Measurements from ENCODE around the gene OPCML.
A peak's percentile ranks its signal among the peaks of the same experiment; 100 is the strongest.

Gene OPCML

DNA sequence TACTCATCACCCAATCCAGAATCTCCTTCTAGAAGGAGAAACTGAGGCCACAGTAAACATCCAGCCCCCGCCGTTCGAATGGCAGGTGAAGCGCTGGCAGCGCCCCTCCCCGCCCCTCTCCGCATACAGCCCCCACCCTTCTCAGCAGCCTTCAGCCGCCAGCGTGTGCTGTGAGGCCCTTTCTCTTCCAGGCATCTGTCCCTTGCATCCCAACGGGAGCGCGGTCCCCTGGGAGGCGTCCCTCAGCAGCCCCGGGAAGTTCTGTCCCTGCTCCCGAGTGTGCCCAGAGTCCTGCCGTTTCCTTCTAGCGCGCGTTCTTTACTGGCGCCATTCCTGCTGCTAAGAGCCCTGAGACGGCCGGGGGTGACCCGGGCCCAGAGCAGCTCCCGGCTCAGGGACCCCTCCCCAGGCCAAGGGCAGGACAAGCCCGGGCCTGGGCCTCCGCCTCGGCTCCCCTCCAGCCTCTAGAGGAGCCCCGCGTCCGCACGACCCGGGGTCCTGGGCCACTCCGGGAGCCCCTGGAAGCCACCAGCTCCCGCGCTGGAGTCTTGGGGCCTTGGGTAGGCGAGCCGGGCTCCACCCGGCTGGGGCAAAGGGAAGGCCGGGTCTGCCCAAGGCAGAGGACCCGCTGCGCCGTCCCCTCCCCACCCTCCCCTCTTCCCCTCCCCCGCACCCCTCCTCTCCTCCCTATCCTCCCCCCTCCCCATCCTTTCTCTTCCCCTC lies 450.4 kb downstream of the OPCML start:
- TF ChIP-seq, protein P1, sequence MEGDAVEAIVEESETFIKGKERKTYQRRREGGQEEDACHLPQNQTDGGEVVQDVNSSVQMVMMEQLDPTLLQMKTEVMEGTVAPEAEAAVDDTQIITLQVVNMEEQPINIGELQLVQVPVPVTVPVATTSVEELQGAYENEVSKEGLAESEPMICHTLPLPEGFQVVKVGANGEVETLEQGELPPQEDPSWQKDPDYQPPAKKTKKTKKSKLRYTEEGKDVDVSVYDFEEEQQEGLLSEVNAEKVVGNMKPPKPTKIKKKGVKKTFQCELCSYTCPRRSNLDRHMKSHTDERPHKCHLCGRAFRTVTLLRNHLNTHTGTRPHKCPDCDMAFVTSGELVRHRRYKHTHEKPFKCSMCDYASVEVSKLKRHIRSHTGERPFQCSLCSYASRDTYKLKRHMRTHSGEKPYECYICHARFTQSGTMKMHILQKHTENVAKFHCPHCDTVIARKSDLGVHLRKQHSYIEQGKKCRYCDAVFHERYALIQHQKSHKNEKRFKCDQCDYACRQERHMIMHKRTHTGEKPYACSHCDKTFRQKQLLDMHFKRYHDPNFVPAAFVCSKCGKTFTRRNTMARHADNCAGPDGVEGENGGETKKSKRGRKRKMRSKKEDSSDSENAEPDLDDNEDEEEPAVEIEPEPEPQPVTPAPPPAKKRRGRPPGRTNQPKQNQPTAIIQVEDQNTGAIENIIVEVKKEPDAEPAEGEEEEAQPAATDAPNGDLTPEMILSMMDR (conservative IDR thresholded peaks at IDR 0.05; ENCODE audit: low read length) = no peak
- H3K4me3 ChIP-seq (ENCODE audit: low read length) = no peak overlapping the region
- DNase-seq (ENCODE audit: low read depth) = no peak

DNA sequence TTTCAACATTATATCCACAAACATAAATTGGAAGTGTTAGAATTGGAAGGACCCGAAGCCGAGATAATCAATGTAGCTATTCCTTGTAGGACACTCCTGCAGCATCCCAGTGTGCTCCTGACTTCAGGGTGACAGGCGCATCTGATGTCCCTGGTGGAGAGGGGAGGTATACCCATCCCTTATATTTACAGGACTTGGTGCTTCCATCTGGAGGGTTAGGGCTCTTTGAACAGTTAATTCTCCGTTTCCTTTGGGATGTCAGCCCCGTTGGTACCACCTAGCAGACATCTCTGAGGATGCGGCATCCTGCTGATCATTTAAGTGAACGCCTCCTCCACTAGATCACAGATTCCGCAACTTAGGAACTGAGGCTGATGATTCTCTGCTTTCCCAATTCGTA lies 451.3 kb downstream of the OPCML start:
- H3K4me3 ChIP-seq (ENCODE audit: low read length) = no peak overlapping the region
- DNase-seq (ENCODE audit: low read depth) = no peak
- TF ChIP-seq, protein P1 (conservative IDR thresholded peaks at IDR 0.05; ENCODE audit: low read length) = no peak

DNA sequence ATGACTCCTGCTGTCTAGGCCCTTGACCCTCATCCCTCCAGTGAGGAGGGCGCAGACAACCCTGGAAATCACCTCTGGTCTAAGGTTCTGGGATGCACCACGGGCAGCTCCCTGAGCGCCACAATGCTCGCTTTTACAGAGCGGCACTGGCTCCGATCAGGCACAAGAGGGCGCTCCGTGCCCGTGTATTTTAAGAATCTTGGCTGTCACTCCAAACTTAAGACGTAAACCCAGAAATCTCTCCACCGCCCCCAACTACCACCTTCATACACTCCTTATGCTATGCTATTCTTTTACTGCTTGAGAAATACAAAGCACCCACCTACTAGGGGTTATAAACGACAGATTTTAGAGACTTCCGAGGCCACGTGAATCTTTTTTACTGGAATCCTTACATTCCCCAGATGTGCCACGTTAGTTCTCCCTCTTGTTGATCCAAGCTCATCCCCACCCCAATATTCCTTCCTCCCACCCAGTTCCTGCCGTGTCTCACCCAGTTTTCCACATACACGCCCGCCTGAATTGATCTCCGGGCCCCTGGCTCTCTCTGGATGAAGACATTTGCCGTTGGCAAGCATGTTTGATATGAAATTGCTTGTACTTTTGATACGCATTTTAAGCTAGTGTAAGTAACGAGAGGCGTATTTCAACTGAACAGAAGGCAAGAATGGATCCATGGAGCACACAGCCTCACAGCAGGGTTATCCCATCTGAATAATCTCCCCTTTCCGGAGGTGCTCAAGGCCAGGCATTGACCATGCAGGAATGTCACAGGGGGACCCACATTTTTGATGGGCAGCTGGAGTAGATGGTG lies 453.5 kb downstream of the OPCML start:
- DNase-seq (ENCODE audit: low read depth) = peak; percentile 42
- peak overlapping the region; percentile 12; the same call in 1 of the 2 replicates for H3K4me3 ChIP-seq (ENCODE audit: low read length)
- TF ChIP-seq, protein P1 (conservative IDR thresholded peaks at IDR 0.05; ENCODE audit: low read length) = peak; percentile 82

DNA sequence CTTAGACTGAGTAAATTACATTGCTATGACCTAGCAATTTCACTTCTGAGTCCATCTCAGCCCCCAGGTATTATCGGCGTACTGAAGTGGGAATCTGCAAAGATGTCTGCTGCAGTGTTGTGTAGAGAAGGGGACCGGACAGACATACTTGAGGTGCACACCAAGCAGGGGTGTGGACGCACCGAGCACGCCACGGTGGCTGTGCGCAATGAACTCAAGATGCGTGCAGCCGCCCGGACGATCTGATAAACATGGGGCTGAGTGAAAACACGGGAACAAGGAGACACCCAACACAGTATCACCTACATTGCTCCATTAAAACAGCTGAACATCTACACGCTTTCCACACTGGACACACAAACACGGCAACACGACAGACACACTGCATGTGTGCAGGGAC lies 454.3 kb downstream of the OPCML start:
- no peak for DNase-seq (ENCODE audit: low read depth)
- H3K4me3 ChIP-seq (ENCODE audit: low read length) = no peak overlapping the region
- TF ChIP-seq, protein P1 (conservative IDR thresholded peaks at IDR 0.05; ENCODE audit: low read length) = no peak

DNA sequence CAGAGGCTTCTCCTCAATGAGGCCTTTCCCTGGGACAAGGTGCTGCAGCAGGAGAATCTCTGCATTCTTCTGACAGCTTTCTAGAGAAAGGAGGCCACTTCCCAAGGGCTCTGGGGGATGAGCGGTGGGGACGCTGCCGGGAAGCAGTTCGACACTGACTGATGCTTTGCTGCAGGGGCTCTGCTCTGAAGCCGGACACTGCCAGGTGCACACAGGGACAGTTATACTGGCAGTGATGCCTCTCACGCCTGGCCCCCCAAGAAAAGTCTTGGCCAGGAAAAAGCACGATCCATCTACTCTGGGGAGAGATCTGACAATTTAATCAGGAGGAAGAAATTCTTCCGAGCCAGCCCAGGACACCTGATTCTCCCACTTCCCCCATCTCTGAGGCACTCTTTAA lies 456.9 kb downstream of the OPCML start:
- TF ChIP-seq, protein P1 (conservative IDR thresholded peaks at IDR 0.05; ENCODE audit: low read length) = no peak
- H3K4me3 ChIP-seq (ENCODE audit: low read length) = no peak overlapping the region
- no peak for DNase-seq (ENCODE audit: low read depth)

DNA sequence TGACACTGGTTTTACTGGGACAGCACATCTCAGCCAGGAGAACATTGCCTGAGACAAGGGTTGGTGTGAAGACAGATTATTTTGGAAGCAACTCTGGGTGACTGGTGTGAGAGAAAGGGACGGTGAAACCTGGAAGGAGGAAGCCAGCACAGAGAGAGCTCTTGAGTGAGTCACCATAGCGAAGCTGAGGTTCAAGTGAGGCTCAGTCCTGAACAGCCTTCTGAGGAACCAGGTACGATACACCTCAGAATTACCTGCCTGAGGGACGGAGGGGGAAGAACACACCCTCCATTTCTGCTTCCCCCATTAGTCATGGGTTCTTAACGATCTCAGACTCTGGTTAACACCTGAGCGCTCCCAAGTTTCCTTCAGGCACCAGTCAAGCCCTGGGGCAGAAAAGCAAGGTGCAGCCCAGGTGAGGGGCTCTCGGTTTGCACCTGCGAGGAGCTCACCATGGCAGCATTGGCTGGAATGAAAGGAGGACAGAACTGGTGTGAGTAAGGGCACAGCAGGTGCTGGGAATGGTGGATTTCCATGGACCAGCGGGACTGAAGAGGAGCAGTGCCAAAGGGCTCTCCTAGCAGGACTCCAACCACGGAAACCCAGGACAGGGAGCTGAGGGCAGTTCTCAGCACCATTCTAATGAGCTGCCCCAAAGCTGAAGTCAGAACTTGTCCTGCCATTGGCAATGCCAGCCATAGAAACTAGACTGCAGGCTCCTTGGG lies 459.3 kb downstream of the OPCML start:
- no peak for DNase-seq (ENCODE audit: low read depth)
- no peak overlapping the region for H3K4me3 ChIP-seq (ENCODE audit: low read length)
- TF ChIP-seq, protein P1 (conservative IDR thresholded peaks at IDR 0.05; ENCODE audit: low read length) = no peak

Data from AG10803 (cell line).